Measurements from ENCODE around the gene CALML5. TPM values are rescaled to one million over a fixed set of nuclear protein-coding genes. Genes with fewer than 3 reads are reported as not detected.

Gene CALML5
- total RNA-seq, 1 experiment from 2014 or later, result not detected

- H3K9ac ChIP-seq (ENCODE audit: low read length), result no peak overlapping the region
- H3K4me2 ChIP-seq (ENCODE audit: low read length), result no peak overlapping the region
- intact Hi-C loops (cut with micrococcal nuclease), result no loop called here
- no TSS peak for BruUV-seq (replicated peaks)
- ATAC-seq (no peak), DNase-seq (ENCODE audit: low read depth, low spot score) (no peak)
- H3K4me1 ChIP-seq (ENCODE audit: control insufficient read depth in 1 of 2, insufficient read depth in 2 of 2, low read length in 2 of 2), result peaks cover 10 to 22% of the 10 kb centered on the region in 2 experiments
- CTCF ChIA-PET, result interaction anchor here (1.0 kb wide), 1 partner anchor 9 kb away, joined by 3 read pairs; no protein-coding TSS in a partner anchor
- H3K27ac ChIP-seq (ENCODE audit: low read depth, low read length), result no peak overlapping the region
- H3K9me3 ChIP-seq (ENCODE audit: control insufficient read depth in 1 of 2, insufficient read depth in 1 of 2, low read depth in 1 of 2, low read length in 2 of 2), result no peaks in the 10 kb centered on the region
- peaks cover 25 to 31% of the 10 kb centered on the region in 2 experiments for H3K36me3 ChIP-seq (ENCODE audit: control insufficient read depth in 1 of 2, insufficient read depth in 2 of 2, low read length in 2 of 2)
- peaks cover 60% of the 10 kb centered on the region for H3K79me2 ChIP-seq (ENCODE audit: insufficient read depth, low read length)
- no peaks in the 10 kb centered on the region for H3K27me3 ChIP-seq (ENCODE audit: insufficient read depth, low read length)
- H2AFZ ChIP-seq (ENCODE audit: low read depth, low read length, poor library complexity, severe bottlenecking), result no peak overlapping the region
- H3K4me3 ChIP-seq (replicated peaks in 1 of 2; ENCODE audit: low read depth in 1 of 2, low read length in 2 of 2), result no peak overlapping the region
- RAD21 ChIA-PET (ENCODE audit: low non-redundant PET in 1 of 2, low total read pairs in 2 of 2, uncharacterized antibody in 2 of 2, unreplicated experiment in 2 of 2), result no interaction called here
- POLR2A ChIA-PET, result no interaction called here
- no peaks in the 10 kb centered on the region for H3K9me2 ChIP-seq (ENCODE audit: insufficient read depth)
- no peaks in the 10 kb centered on the region for H4K20me1 ChIP-seq (ENCODE audit: insufficient read depth)
- TF ChIP-seq ATF3 (IDR thresholded peaks at IDR 0.05) (no peak), CTCF (IDR thresholded peaks at IDR 0.05 in 2 of 3, conservative IDR thresholded peaks at IDR 0.05 in 1 of 3; ENCODE audit: borderline replicate concordance in 1 of 3, insufficient read depth in 1 of 3, low read depth in 2 of 3, low read length in 2 of 3) (no peak), CBX3 (IDR thresholded peaks at IDR 0.05; ENCODE audit: low read depth) (no peak), TCF7L2 (IDR thresholded peaks at IDR 0.05; ENCODE audit: borderline replicate concordance, extremely low read depth, insufficient read depth, insufficient read length) (no peak), RAD21 (IDR thresholded peaks at IDR 0.05; ENCODE audit: low read depth) (no peak)
These were observed 48.6 kb downstream of the CALML5 start for GRCh38 chr10:5450605-5451384.

GRCh38 chr10:5449823-5450222, 49.5 kb downstream of the CALML5 start:
- DNase-seq (ENCODE audit: low read depth, low spot score) (no peak), ATAC-seq (no peak)
- RAD21 ChIA-PET (ENCODE audit: low non-redundant PET in 1 of 2, low total read pairs in 2 of 2, uncharacterized antibody in 2 of 2, unreplicated experiment in 2 of 2), result no interaction called here
- POLR2A ChIA-PET, result no interaction called here
- Histone ChIP-seq H3K27ac (ENCODE audit: low read depth, low read length) (no peak overlapping the region), H4K20me1 (ENCODE audit: insufficient read depth) (no peaks in the 10 kb centered on the region), H3K4me1 (ENCODE audit: control insufficient read depth in 1 of 2, insufficient read depth in 2 of 2, low read length in 2 of 2) (peaks cover 10 to 29% of the 10 kb centered on the region in 2 experiments), H3K27me3 (ENCODE audit: insufficient read depth, low read length) (no peaks in the 10 kb centered on the region), H3K79me2 (ENCODE audit: insufficient read depth, low read length) (peaks cover 69% of the 10 kb centered on the region), H3K4me3 (replicated peaks in 1 of 2; ENCODE audit: low read depth in 1 of 2, low read length in 2 of 2) (no peak overlapping the region), H3K9me3 (ENCODE audit: control insufficient read depth in 1 of 2, insufficient read depth in 1 of 2, low read depth in 1 of 2, low read length in 2 of 2) (no peaks in the 10 kb centered on the region), H2AFZ (ENCODE audit: low read depth, low read length, poor library complexity, severe bottlenecking) (no peak overlapping the region), H3K9ac (ENCODE audit: low read length) (no peak overlapping the region), H3K36me3 (ENCODE audit: control insufficient read depth in 1 of 2, insufficient read depth in 2 of 2, low read length in 2 of 2) (peaks cover 20 to 27% of the 10 kb centered on the region in 2 experiments), H3K4me2 (ENCODE audit: low read length) (no peak overlapping the region), H3K9me2 (ENCODE audit: insufficient read depth) (no peaks in the 10 kb centered on the region)
- CTCF ChIA-PET, result no interaction called here
- intact Hi-C loops (cut with micrococcal nuclease), result loop anchor here (5.0 kb wide), 1 partner anchor 97 kb away; no protein-coding TSS in a partner anchor
- TF ChIP-seq EZH2phosphoT487 (IDR thresholded peaks at IDR 0.05; ENCODE audit: borderline replicate concordance) (no peak), REST (IDR thresholded peaks at IDR 0.05; ENCODE audit: low read depth) (no peak), JUND (IDR thresholded peaks at IDR 0.05) (no peak)
- BruUV-seq (replicated peaks), result no TSS peak

Data from HCT116 (cell line).